Posterior vena cava (tissue), 2 donors: Measurements from ENCODE around the gene DMXL2. TPM values are rescaled to one million over a fixed set of nuclear protein-coding genes. Genes with fewer than 3 reads are reported as not detected.
"Not testable (repeated sequence)": the region's sequence is repeated elsewhere in the genome, so short reads cannot be mapped to it uniquely, and the experiment has no call there.

ENCODE experiments used
- DNase-seq: peaks from one replicate; pipeline ENCODE4 v3.0.0-alpha.2; 2020; ENCODE audit warnings: low spot score
- intact Hi-C, 2 donors: fragments of 100-400 bp; cut with DNase I; formaldehyde crosslinking; loops; one replicate each; pipeline versions ENCODE4 v1.14.1 to v1.14.2; 2022 to 2023
- total RNA-seq, 2 donors: library from RNA; stranded (reverse); fragmentation: NEBNext Ultra II Directional; extraction: Animal tissue kit (Norgen Biotek cat#: 25700); gene quantifications; one replicate each; pipeline ENCODE4 v1.2.1, GENCODE V29; 2021
- donor health status: DM: yes; HTN: yes; CAD: no.
- donor health status: DM: yes; HTN: yes; CAD: no.

DMXL2 gene
- total RNA-seq, 2 donors from 2014 or later: 23.2 to 31.5 TPM

DNA sequence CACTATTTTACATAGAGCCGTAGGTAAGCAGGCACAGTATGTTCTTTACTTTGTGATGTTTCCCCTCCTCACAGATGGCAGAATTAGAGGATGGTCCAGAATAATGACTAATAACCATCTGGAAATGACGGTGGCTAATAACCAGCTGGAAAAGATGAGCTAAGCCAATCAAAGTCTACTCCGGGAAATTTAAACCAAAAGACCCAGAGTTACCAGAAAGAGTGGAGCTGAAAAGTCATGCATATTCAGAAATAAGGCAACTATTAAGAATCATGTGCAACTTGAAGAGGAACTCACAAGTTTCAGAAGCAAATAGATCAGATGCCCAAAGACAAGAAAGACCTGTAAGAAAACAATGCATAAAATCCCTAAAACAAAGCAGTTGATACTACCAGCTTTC, 33.6 kb downstream of the DMXL2 start:
- no peak for DNase-seq
- intact Hi-C loops: no loop called here

DNA sequence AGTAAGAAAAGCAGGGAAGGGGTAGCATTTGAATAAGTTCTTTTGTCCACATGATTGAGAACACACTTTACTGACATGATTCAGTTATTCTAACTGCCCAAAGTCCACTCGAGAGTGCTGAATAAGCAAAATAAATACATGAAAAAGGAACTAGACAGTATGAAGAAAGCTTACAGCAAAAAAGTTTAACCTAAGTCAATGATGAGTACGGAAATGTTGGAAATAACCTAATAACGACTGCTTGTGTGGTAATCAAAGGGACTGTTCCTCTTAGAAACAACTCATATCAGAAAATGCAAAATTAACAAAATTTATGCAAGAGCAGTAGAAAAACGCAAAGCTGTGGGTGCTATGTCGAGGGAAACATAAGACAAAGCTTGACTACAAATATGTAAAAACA, 36.6 kb downstream of the DMXL2 start:
- intact Hi-C loops: no loop called here
- no peak for DNase-seq

DNA sequence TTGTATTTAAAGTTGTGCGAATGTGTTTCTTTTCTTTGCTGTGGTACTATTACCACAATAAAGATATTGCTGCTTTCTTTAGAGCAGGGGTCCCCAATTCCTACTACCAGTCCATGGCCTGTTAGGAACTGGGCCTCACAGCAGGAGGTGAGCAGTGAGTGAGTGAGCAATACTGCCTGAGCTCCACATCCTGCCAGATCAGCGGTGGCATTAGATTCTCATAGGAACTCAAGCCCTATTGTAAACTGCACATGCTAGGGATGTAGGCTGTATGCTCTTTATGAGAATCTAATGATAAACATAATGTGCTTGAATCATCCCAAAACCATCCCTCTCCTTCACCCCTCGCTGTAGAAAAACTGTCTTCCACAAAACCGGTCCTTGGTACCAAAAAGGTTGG, 41.6 kb downstream of the DMXL2 start:
- DNase-seq: no peak
- intact Hi-C loops: no loop called here

DNA sequence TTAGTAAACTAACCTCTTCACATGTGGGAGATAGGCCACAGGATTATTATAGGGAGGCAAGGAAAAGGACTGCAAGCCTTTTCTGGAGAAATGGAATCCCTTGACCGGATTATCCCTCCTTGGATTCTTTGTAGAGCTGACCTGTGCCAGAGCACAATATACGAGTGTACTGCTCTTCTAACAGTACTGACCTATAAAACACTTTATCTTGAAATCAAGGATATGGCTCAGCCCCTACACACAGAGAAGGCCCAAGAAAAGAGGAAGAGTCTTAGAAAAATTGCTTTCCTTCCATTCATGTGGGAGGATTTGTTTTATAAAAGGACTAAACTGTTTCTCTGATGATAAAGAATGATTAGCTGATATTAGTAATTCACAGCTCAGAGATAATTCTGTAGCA, 42.2 kb downstream of the DMXL2 start:
- no peak for DNase-seq
- intact Hi-C loops: no loop called here

DNA sequence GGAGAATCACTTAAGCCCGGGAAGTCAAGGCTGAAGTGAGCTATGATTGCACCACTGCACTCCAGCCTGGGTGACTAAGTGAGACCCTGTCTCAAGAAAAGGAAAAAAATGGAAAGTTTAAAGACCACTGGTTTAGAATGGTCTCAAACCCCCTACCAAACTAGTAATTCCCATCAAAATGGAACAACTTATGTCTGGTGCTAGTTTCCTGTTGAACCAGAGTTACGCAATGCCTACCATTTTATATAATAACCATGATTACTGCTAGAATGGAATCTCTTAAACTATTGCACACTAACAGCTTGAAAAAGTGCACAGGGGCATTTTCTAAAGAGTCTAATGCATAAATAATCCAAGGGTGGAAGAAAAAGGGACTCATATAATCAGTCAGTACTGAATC, 43.6 kb downstream of the DMXL2 start:
- intact Hi-C loops: no loop called here
- DNase-seq: no peak

DNA sequence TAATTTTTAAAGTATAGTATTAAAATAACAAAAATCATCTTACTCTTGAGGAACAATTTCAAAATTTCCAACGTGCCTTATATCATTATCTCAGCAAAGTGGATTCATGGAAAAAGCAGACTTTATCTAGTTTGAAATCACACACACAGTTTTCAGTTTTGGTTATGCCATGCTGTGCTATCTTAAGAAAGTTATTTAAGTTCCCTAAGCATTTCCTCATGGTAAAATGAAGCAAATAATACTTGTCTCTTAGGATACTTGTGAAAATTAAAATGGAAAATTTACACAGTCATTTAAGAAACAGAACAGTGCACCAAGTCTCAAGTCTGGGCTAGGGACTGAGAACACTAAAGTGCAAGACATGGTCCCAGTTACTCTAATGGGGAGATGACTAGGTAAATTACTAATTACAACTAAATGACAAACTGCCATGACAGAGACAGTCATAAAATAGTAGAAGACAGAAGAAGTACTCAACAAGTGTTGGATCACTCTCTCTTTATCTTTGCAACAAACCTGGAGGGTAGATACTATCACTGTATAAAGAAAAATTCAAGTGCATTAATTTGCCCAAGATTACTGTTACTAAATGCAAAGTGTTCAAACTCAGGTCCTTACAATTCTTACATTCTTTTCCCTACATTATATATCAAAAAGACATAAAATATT, 44.8 kb downstream of the DMXL2 start:
- intact Hi-C loops: no loop called here
- DNase-seq: no peak

DNA sequence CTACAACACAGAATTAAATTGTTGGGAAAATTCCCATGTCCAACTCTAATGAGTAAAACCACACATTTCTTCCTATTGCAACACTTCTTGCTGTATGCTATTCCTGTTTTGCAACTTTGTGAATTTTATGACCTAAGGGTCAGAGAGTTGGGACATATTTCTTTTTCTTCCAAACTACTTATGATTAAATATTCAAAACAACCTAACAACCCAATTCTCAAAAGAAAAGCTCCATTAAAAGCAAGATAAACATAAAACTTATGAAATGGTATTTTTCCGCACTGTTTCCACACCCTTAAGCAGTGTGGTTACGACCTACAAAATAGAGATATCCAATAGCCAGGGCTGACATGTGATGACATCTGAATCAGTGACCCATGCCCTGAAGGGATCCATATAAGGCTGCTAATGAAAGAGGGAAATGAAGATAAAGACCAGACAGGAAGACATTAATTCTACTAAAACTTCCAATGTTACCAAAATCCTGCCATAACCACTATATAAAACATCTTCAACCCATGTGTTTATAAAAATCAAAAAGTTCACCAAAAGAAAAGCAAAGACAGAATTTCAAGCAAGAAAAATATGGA, 45.6 kb downstream of the DMXL2 start:
- intact Hi-C loops: no loop called here
- DNase-seq: no peak

DNA sequence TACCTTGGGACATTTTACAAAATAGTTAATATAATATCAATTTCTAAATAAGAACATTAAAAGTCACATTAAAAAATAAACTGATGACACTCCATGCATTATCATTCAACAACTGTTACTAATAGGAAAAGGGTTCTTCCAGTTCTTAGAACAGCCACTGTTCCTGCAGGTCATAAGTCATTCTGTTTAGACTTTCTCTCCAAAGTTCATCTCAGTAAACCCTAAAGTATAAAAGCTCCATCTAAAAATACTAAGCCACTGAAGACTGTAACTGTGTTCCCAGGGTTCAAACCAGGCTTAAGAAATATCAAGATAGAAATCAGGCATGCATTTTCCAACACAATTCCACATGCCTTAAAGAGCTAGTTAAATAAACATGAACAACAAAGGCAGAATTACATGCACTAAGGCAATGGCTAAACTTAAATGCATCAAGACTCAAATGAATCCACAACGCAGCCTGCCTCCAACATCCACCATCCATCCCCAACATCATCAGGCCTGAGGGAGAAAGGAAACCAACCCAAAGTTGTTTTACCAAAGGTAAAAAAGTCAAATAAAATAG, 46.2 kb downstream of the DMXL2 start:
- DNase-seq: no peak
- intact Hi-C loops: no loop called here

DNA sequence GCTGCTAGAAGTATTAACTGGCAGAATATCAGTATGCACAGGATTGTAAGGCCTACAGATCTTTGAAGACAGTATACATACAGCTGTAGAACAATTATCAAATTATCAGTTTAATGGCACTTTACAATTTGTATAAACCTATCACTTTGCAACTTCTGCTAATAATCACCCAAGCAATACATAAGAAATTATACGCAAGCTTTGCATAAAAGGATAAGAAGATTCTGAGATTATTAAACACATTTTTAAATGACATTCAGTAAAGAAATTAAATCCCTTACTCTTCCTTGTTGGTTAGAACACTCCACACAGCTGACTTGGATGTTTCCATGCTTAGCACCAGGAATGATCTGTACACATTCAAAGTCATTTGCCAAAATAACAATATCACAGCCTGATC, 46.8 kb downstream of the DMXL2 start:
- no peak for DNase-seq
- intact Hi-C loops: no loop called here

DNA sequence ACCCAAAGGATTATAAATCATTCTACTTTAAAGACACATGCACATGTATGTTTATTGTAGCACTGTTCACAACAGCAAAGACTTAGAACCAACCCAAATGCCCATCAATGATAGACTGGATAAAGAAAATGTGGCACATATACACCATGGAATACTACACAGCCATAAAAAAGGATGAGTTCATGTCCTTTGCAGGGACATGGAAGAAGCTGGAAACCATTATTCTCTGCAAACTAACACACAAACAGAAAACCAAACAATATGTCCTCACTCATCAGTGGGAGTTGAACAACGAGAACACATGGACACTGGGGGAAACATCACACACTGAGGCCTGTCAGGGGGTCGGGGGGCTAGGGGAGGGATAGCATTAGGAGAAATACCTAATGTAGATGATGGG, 49.2 kb downstream of the DMXL2 start:
- intact Hi-C loops: not testable (repeated sequence)

DNA sequence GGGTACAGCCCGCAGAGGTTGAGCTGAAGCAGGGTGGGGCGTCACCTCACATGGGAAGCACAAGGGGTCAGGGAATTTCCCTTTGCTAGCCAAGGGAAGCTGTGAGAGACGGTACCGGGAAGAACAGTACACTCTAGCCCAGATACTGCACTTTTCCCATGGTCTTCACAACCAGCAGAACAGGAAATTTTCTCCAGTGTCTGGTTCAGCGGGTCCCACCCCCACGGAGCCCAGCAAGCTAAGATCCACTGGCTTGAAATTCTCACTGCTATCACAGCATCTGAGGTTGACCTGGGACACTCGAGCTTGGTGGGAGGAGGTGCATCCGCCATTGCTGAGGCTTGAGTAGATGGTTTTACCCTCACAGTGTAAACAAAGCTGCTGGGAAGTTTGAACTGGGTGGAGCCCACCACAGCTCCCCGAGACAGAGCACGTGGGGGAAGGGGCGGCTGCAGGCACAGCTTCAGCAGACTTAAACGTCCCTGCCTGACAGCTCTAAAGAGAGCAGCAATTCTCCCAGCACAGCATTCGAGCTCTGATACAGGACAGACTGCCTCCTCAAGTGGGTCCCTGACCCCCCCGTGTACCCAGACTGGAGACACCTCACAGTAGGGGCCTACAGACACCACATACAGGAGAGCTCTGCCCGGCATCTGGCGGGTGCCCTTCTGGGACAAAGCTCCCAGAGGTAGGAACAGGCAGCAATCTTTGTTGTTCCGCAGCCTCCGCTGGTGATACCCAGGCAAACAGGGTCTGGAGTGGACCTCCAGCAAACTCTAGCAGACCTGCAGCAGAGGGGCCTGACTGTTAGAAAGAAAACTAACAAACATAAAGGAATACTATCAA, 53.4 kb downstream of the DMXL2 start:
- intact Hi-C loops: loop anchor here in 1 of 2 donors (10.0 kb wide), 1 partner anchor 46 kb away; no protein-coding TSS in a partner anchor
- not testable (repeated sequence) for DNase-seq

More for the DNA sequence above, 49.2 kb downstream of the DMXL2 start:
- DNase-seq: not testable (repeated sequence)

DNA sequence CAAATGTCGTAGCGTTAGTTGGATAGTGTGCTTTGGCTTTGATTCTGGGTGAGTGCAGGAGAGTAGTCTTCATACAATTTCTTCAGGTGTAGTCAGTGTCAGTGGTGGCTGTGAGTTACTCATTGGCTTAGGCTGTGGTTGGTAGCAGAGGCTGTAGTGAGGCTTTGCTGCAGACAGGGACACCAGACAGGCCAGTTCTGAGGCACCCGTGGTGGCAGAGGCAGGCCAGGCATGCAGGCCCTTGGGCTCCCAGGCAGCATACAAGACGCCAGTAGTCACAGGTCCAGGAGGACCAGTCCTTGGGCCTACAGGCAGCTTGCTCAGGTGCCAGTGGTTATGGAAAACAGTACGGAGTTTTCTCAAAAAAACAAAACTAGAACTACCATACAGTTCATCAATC, 61.3 kb downstream of the DMXL2 start:
- intact Hi-C loops: loop anchor here in 1 of 2 donors (10.0 kb wide), 1 partner anchor 54 kb away; no protein-coding TSS in a partner anchor
- DNase-seq: peak; percentile 20

DNA sequence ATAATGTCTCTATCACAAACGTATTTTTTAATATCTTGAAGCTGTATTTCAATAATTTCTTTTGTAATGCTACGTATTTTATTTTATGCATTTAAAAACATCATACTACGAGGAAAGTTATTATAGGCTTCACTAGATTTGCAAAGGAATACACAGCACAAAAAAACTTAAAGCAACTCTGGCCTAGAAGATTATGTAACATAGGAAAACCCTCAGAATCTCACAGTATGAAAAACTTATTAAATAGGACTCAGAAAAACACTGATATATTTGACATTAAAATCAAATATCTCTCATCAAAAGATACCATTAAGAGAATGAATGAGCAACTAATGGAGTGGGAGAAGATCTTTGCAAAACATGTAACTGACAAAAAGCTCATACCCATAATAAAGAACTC, 63.7 kb downstream of the DMXL2 start:
- DNase-seq: no peak
- intact Hi-C loops: no loop called here

DNA sequence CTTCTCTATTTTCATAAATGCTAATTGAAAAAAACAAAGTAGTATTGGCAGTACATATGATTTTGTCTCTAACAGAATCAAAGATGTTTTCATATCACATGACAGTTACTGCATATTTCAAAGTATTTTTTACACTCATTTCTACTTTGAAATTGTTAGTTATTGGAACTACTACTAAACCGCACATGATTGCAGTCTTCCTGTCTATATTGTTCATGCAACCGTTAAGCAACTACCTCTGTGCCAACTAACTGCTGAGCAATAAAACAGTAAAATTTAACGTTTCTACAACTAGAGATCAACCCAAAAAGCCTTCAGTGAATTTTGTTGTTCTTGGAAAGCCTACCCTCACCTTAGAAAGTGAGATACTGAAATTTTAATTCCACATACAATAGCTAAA, 64.2 kb downstream of the DMXL2 start:
- DNase-seq: no peak

DNA sequence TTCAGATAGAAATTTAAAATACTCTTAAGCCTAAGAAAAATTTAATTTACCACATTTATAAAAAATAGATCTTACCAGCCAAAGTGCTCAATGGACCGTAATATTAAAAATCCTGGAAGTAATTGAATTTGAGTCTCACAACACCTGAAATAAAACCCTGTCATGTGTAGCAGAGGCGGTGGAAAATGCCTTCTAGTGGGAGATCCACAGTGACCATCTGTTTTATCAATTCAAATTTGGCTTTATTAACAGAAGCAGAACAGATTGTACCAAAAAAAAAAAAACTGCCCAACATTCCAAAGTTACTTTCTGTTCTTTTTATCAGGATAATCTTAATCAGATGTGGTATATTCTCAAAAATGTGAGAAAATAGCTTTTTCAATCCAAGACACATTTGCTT, 71.7 kb downstream of the DMXL2 start:
- intact Hi-C loops: no loop called here
- DNase-seq: no peak

More for the DNA sequence above, 64.2 kb downstream of the DMXL2 start:
- intact Hi-C loops: no loop called here

DNA sequence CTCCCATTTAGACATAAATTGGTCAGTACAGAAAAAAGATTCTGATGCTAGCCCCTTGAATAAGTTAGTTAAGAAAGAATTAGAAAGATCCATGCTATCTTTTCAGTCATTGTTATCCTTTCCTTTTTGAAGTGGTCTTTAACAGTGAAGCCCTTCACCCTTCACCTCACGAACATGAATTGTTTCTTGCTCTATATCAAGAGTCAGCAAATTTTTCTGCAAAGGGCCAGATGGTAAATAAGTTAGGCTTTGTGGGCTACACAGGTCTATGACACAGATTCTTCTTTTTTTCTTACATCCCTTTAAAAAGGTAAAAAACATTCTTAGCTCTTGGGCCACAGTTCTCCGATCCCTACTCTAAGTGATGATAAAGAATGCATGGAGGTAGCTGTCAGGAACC, 74.9 kb downstream of the DMXL2 start:
- no peak for DNase-seq
- intact Hi-C loops: no loop called here

DNA sequence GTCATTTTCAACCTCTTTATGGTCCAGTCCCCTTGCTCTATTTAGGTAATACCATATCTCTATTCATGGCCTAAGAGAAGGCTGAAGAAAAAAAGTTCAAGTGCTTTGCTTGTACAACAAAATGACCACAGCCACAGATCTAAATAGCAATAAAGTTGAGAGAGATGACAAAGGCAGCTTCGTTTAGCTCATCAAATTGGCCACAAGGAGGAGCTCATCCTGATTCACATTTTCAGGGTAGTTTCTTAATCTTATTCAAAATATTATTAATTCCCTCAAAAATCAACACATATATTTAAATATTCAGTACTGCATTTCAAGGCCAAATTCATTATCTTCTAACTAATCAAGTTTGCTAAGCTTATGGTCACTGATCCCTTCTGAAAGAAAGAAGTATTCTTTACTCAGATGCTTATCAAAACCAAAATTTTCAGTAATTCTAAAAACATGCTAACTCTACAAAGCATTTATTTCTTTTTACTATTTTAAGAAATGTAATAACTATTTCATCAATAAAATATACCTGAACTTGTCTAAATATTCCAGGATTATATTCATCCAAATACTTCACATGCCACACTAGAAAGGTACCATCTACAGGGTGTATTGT, 85.5 kb downstream of the DMXL2 start:
- DNase-seq: no peak
- intact Hi-C loops: no loop called here

DNA sequence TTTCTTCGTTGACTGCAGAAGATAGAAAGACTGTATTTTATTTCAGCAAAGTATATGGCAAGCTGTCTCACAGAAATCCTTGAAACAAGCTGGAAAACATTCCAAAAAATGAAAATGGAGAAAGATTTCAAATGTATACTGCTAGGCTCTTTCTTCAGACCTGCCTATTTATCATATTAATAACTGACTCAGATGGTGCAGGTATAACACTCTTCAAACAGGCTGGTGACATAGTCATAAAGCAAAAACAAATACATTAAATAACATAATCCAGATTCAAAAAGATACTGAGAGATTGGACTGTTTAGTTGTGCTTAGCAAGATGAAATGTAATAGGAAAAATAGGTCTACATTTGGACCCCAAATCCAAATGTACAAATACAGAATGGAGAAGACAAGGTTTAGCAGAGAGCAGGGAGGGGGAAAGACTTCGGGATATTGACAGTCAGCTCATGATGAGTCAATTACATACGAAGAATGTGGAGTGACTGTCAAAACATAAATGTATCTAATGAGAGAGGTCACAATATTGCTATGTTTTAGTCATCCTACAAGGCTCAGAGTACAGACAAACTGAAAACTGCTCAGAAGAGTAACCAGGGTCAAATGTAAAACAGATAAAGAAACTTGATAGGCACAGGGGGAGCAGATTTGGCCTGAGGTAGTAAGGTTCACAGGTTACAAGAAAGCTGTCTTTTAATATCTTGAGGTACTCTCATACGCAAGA, 88.7 kb downstream of the DMXL2 start:
- DNase-seq: no peak
- intact Hi-C loops: no loop called here

DNA sequence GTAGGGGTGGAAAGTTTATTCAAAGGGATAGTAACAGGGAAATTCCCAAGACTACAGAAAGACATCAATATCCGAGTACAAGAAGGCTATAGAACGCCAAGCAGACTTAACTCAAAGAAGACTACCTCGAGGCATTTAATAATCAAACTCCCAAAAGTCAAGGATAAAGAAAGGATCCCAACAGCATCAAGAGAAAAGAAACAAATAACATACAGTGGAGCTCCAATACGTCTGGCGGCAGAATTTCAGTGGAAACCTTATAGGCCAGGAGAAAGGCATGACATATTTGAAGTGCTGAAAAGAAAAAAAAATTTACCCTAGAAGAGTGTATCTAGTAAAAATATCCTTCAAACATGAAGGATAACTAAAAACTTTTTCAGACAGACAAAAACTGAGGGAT, 95.6 kb downstream of the DMXL2 start:
- DNase-seq: no peak
- intact Hi-C loops: no loop called here
